ENCODE data around the gene NAA80. TPM values are rescaled to one million over a fixed set of nuclear protein-coding genes. Genes with fewer than 3 reads are reported as not detected.

NAA80 gene
- total and polyA plus RNA-seq, 2 of the 13 experiments (the other 11 are each of a cell fraction or from before 2014, with no cell fraction given), result 3.4 to 8.7 TPM

DNA sequence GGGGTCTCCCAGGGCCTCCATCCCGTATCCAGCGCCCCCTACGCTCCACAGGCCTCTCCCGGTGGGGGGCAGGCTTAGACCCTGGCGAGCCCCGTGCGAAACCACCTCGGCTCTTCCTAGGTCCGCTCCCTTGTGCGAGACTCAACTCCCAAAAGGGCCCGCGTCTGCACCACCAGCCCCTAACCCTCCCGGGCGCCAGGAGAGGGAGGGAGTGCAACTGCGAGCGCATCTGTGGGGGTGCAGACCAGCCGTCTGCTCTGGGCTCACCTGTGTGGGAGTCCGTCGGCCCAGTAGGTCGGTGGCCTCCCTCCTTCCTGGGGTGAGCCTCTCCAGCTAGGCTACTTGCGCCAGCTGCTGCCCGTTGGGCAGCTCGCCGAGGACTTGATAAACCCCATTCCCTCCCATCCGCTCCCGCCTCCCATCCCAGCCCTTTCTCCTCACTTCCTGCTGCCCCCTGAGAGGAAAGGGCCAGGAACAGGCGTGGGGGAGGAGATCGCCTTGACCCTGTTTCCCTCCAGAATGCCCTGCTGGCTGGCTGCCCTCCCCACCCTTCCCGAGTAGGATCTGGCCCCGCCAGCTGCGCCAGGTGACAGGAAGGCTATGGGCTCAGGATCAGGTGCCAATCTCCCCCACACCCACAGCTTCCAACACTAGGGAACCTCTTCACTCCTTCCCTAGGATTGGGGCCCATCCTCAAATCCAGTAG is 23.3 kb upstream of the NAA80 start, which contains the start of gene HYAL2 (continued):
- TF ChIP-seq MTA1 (CRISPR knock-in tag; IDR thresholded peaks at IDR 0.05; ENCODE audit: borderline replicate concordance) (peak; percentile 64; the same call in 1 of the 2 replicates), HES4 (CRISPR knock-in tag; IDR thresholded peaks at IDR 0.05; ENCODE audit: borderline replicate concordance) (no peak), POLR2G (IDR thresholded peaks at IDR 0.05; ENCODE audit: low read depth, low read length) (peak; percentile 16), PCBP1 (IDR thresholded peaks at IDR 0.05; ENCODE audit: borderline replicate concordance, low read depth, low read length) (peak; percentile 85; the same call in 1 of the 2 replicates), SAP130 (CRISPR knock-in tag; IDR thresholded peaks at IDR 0.05; ENCODE audit: low read depth) (peak; percentile 63), SUZ12 (IDR thresholded peaks at IDR 0.05; ENCODE audit: low read depth, low read length) (no peak), ZNF746 (CRISPR knock-in tag; IDR thresholded peaks at IDR 0.05) (peak; percentile 79), ELF3 (CRISPR knock-in tag; IDR thresholded peaks at IDR 0.05) (0 out of 2 replicates have a peak, but pooled peaks have one; percentile 23), HNRNPL (IDR thresholded peaks at IDR 0.05; ENCODE audit: low read depth, low read length) (0 out of 2 replicates have a peak, but pooled peaks have one; percentile 56), HDAC1 (CRISPR knock-in tag; IDR thresholded peaks at IDR 0.05) (no peak), RARA (CRISPR knock-in tag; IDR thresholded peaks at IDR 0.05) (peak; percentile 34), RBFOX2 (IDR thresholded peaks at IDR 0.05; ENCODE audit: low read depth, low read length) (peak; percentile 86)
- TF ChIP-seq, protein P1, sequence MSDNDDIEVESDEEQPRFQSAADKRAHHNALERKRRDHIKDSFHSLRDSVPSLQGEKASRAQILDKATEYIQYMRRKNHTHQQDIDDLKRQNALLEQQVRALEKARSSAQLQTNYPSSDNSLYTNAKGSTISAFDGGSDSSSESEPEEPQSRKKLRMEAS (IDR thresholded peaks at IDR 0.05), result 0 out of 2 replicates have a peak, but pooled peaks have one; percentile 18
- TF ChIP-seq, protein P2, sequence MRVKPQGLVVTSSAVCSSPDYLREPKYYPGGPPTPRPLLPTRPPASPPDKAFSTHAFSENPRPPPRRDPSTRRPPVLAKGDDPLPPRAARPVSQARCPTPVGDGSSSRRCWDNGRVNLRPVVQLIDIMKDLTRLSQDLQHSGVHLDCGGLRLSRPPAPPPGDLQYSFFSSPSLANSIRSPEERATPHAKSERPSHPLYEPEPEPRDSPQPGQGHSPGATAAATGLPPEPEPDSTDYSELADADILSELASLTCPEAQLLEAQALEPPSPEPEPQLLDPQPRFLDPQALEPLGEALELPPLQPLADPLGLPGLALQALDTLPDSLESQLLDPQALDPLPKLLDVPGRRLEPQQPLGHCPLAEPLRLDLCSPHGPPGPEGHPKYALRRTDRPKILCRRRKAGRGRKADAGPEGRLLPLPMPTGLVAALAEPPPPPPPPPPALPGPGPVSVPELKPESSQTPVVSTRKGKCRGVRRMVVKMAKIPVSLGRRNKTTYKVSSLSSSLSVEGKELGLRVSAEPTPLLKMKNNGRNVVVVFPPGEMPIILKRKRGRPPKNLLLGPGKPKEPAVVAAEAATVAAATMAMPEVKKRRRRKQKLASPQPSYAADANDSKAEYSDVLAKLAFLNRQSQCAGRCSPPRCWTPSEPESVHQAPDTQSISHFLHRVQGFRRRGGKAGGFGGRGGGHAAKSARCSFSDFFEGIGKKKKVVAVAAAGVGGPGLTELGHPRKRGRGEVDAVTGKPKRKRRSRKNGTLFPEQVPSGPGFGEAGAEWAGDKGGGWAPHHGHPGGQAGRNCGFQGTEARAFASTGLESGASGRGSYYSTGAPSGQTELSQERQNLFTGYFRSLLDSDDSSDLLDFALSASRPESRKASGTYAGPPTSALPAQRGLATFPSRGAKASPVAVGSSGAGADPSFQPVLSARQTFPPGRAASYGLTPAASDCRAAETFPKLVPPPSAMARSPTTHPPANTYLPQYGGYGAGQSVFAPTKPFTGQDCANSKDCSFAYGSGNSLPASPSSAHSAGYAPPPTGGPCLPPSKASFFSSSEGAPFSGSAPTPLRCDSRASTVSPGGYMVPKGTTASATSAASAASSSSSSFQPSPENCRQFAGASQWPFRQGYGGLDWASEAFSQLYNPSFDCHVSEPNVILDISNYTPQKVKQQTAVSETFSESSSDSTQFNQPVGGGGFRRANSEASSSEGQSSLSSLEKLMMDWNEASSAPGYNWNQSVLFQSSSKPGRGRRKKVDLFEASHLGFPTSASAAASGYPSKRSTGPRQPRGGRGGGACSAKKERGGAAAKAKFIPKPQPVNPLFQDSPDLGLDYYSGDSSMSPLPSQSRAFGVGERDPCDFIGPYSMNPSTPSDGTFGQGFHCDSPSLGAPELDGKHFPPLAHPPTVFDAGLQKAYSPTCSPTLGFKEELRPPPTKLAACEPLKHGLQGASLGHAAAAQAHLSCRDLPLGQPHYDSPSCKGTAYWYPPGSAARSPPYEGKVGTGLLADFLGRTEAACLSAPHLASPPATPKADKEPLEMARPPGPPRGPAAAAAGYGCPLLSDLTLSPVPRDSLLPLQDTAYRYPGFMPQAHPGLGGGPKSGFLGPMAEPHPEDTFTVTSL (CRISPR knock-in tag; IDR thresholded peaks at IDR 0.05; ENCODE audit: borderline replicate concordance), result no peak
- TF ChIP-seq, protein P3, sequence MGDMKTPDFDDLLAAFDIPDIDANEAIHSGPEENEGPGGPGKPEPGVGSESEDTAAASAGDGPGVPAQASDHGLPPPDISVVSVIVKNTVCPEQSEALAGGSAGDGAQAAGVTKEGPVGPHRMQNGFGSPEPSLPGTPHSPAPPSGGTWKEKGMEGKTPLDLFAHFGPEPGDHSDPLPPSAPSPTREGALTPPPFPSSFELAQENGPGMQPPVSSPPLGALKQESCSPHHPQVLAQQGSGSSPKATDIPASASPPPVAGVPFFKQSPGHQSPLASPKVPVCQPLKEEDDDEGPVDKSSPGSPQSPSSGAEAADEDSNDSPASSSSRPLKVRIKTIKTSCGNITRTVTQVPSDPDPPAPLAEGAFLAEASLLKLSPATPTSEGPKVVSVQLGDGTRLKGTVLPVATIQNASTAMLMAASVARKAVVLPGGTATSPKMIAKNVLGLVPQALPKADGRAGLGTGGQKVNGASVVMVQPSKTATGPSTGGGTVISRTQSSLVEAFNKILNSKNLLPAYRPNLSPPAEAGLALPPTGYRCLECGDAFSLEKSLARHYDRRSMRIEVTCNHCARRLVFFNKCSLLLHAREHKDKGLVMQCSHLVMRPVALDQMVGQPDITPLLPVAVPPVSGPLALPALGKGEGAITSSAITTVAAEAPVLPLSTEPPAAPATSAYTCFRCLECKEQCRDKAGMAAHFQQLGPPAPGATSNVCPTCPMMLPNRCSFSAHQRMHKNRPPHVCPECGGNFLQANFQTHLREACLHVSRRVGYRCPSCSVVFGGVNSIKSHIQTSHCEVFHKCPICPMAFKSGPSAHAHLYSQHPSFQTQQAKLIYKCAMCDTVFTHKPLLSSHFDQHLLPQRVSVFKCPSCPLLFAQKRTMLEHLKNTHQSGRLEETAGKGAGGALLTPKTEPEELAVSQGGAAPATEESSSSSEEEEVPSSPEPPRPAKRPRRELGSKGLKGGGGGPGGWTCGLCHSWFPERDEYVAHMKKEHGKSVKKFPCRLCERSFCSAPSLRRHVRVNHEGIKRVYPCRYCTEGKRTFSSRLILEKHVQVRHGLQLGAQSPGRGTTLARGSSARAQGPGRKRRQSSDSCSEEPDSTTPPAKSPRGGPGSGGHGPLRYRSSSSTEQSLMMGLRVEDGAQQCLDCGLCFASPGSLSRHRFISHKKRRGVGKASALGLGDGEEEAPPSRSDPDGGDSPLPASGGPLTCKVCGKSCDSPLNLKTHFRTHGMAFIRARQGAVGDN (CRISPR knock-in tag; IDR thresholded peaks at IDR 0.05), result peak; percentile 68
- TF ChIP-seq, protein P4, sequence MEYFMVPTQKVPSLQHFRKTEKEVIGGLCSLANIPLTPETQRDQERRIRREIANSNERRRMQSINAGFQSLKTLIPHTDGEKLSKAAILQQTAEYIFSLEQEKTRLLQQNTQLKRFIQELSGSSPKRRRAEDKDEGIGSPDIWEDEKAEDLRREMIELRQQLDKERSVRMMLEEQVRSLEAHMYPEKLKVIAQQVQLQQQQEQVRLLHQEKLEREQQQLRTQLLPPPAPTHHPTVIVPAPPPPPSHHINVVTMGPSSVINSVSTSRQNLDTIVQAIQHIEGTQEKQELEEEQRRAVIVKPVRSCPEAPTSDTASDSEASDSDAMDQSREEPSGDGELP (IDR thresholded peaks at IDR 0.05; ENCODE audit: borderline replicate concordance, low read depth), result 0 out of 2 replicates have a peak, but pooled peaks have one; percentile 33
